ENCODE data around the gene SSTR3.
"Not testable (repeated sequence)": the region's sequence is repeated elsewhere in the genome, so short reads cannot be mapped to it uniquely, and the experiment has no call there.

The SSTR3 gene

DNA sequence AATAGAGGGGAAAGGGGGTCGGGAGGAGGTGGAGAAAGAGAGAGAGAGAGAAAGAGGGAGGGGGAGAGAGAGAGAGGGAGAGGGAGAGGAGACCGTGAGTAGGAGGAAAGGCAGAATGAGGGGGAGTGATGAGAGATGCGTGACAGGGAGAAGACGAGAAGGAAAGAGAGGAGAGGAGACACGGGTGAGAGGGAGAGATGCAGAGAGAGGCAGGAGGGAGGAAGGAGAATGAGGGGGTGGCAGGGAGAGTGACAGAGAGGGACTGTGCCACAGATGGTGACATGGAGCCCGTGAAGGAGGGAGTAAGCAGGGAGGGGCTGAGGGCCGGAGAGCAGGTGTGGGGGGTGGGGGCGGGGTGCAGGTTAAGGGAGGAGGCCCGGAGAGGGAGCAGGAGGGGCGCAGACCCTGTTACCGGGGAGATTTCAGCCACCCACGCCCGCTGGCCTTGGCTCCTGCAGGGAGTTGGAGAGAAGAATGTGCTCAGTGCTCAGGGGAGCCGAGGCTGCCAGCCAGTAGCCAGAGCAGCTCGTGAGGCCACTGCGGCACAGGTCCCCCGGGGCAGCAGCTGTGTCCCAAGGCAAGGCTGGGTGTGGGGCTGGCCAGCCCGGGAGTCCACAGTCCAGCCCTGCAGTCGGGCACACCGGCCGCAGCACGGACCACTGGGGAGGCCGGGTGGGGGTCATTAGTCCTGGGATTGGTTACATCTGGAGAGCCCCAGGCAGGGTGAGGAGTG, at the start of gene SSTR3:
TSS of gene SSTR3 (minus strand) at position 304 of the 733 bp plus-strand sequence. CDS start 4,674 bp downstream, outside the sequence.
- peak in 14 of 58 donors; percentile 20 to 74 (median 50) for DNase-seq

DNA sequence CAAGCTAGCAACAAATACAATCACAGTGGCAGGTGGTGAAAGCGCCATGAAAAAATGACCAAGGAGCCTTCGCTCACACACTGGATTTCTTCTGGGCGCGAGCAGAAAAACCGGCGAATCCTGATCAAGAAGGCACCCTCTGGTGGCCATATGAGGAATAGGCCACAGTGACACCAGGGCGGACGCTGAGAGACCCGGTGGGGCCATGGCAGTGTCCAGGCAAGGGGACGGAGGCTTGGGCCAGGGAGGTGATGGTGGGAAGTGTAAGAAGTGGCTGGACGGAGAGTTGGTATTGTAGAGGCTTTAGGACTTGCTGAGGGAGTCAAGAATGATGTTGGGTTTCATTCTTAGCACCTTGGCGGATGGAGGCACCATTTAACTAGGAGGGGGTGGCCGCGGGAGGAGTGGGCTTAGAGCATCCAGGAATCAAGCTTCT, 48.6 kb upstream of the SSTR3 start:
- DNase-seq = peak in 8 of 58 donors; percentile 3 to 39 (median 14)

DNA sequence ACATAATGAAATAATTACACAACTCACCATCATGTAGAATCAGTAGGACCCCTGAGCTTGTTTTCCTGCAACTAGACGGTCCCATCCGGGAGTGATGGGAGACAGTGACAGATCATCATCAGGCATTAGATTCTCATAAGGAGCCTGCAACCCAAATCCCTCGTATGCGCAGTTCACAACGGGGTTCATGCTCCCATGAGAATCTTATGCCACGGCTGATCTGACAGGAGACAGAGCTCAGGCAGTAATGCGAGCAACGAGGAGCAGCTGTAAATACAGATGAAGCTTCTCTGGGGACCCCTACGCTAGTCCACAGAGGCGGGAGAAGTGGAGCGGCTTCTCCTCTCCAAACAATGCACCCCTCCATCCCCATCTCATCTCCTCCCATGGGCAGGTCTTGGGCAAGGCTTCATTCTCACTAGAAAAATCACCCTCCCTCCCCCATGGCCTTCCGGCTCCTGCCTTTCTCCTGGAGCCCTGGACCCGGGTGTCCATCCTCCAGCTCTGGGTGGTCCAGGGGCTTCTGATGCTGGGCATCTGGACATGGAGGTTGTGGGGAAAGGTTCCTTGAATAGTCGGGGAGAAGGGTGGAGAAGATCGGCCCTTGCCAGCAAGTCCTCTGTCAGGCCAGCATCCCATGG, 48.0 kb upstream of the SSTR3 start:
- no peak for DNase-seq

DNA sequence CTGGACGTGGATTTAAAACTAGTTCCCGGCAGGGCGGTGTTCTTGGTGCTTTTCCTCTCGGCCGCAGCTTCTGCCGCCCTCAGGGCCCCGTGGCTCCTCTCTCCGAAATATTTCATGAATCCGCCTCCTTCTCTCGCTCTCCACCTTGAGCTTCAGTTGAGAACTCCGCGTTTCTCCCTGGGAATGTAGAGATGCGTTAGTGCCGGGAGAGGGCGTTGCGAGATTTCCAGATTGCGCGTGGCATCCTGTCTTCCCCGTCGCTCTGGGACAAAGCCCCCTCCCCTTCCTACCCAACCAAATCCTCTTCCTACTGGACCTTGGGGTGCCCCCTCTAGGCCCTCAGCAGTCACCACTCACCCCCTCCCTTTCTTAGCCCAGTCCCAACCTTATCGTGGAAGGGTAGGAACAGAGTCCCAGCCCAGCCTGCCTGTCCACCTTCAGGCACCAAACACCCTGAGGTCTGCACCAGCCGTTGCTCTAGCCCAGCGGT, 47.3 kb upstream of the SSTR3 start:
- peak in 9 of 58 donors; percentile 7 to 37 (median 16) for DNase-seq

DNA sequence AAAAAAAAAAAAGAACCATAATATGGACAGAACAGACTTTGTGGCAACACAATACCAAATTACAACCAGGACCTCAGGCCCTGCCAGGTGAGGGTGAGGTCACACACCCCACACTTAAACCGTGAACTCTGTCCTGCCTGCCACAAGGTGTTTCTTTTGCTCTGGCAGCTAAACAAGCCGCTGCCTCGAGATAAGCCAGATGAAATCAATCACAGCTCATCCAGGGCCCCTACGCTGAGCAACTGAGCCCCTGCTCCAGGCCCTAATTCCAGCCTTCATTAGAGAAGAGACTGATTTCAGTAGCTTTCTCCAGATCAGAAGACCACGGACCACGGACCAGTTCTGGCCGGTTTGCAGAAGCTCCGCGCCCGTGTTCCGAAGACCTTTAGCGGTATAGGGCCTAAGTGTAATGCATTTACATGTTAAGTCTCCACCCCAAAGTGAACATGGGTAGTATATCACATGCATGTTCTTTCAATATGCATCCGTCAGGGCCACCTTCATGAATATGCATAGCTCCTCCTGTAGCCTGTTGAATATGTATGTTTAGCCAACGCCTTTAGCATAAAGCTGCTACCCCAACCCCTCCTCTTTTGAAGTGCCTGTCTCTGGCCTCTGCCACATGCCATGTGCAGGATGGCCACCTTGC, 46.6 kb upstream of the SSTR3 start:
- DNase-seq = no peak

DNA sequence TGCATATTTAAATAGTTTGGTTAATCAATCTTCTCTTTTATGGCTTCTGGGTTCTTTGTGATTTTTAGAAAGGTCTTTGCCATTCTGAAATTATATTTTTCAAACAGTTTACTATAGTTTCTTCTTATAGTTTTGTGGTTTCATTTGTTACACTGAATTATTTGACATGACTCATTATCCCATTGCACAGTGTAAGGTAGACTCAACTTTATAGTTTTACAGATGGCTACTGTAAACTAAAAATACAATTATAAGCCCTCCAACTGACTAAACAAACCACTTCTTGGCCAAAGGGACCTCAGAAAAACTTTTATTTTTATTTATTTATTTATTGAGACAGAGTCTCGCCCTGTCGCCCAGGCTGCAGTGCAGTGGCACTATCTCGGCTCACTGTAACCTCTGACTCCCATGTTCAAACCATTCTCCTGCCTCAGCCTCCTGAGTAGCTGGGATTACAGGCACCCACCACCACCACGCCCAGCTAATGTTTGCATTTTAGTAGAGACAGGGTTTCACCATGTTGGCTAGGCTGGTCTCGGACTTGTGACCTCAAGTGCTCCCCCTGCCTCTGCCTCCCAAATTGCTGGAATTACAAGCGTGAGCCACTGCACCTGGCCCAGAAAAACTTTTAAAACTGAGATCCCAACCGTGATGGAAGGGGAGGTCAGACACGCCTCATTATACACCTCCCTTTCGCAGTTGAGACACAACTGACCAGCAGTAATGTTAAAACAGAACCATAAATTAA, 45.9 kb upstream of the SSTR3 start:
- DNase-seq = no peak

DNA sequence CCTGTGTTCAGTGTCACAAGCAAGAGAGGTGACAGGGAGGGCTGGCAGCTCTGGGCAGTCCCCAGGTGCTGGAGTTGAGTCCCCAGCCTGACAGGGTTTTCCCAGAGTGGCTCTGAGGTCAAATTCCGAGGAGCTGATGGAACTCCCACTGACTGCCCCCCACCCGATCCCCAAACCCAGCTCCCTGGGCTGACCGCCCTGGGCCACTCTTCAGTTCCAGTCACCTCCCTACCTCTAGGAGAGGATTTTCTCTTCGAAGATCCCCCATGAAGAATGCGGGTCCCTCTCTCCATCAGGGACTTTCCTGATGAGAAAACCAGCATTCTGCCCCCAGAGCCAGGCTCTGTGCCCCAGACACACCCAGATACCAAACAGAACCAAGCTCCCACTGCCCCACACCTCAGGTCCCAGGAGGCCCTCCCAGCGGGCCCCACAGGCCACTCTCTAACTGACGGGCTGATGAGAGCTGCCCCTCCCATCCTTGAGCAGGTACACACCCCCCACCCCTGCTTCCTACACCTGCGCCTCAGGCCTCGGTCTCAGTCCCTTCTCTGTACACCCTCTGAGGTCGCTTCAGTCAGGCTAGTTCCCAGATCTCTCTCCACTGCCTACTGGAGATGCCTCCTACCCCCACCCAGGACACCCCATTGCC, 43.9 kb upstream of the SSTR3 start:
- DNase-seq = no peak

DNA sequence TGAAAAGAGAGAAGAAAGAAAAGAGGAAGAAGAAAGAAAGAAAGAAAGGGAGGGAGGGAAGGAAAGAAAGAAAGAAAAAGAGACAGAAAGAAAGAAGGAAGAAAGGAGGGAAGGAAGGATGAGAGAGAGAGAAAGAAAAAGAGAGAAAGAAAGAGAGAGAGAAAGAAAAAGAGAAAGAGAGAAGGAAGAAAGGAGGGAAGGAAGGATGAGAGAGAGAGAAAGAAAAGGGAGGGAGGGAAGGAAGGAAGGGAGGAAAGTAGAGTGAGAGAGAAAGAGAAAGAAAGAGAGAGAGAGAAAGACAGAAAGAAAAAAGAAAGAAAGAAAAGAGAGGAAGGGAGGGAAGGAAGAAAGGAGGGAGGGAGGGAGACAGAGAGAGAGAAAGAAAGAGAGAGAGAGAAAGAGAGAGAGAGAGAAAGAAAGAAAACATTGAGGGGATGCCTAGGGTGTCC, 43.3 kb upstream of the SSTR3 start:
- no peak for DNase-seq

DNA sequence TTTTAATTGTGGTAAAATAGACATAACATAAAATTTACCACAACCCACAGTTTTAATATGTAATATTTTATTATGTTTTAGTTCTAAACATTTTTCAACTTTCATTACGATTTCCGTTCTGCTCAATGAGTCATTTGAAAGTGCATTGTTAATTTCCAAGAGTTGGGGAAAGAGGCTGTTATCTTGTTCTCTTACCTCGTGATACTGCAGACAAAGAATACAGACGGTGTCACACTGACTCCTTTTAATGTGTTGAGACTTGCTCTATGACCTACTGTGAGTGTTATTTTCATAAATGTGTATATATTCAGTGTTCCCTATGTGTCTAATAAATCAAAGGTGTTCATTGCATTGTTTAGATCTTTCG, 42.6 kb upstream of the SSTR3 start:
- DNase-seq = no peak

DNA sequence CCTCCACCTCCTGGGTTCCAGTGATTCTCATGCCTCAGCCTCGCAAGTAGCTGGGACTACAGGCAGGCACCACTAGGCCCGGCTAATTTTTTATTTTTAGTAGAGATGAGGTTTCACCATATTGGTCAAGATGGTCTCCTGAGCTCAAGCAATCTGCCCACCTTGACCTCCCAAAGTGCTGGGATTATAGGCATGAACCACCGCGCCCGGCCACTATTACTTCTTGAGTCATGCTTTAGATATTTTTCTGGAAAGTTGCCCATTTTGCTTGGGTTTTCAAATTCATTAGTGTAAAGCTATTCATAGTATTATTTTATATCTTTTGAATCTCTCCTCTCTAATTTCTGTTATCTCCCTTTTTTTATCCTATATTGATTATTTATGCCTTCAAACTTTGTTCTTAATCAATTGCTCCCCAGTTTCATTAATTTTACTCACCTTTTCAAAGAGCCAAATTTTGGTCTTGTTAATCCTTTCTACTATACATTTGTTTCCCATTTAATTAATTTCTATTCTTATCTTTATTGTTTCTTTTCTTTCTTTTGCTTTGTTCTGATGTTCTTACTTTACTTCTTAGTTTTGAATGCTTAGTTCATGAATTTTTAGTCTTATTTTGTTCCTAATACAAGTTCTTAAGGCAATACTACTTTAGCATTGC, 42.1 kb upstream of the SSTR3 start:
- DNase-seq = no peak

DNA sequence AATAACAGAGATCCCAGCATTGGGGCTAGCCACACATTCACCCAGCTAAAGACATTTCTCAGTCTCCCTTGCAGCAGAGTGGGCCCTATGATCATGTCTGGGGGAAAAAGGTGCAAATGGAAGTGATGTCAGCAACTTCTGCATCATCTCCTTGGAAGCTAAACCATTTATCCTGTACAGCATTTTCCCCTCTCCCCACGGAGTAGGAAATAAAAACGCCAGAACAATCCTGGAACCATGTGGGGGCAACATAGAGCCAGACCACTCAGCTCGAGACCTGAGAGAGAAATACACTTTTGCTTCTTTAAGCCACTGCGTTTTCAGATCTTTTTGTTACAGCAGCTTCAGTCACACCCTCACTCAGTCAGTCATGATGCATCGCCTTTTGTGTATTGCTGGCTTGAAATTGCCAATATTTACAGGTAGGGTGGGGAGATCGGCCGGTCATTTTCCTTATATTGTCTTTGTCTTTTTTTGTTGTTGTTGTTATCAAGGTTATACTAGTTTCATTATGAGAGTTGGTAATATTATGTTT, 40.9 kb upstream of the SSTR3 start:
- no peak for DNase-seq

DNA sequence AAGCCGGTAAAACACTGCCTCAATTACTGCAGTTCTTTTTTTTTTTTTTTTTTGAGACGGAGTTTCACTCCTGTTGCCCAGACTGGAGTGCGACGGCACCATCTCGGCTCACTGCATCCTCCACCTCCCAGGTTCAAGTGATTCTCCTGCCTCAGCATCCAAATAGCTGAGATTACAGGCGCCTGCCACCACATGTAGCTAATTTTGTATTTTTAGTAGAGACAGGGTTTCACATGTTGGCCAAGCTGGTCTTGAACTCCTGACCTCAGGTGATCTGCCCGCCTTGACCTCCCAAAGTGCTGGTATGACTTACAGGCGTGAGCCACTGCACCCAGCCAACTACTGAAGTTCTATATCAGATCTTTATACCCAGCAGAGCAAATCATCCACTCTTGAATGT, 39.6 kb upstream of the SSTR3 start:
- not testable (repeated sequence) for DNase-seq

DNA sequence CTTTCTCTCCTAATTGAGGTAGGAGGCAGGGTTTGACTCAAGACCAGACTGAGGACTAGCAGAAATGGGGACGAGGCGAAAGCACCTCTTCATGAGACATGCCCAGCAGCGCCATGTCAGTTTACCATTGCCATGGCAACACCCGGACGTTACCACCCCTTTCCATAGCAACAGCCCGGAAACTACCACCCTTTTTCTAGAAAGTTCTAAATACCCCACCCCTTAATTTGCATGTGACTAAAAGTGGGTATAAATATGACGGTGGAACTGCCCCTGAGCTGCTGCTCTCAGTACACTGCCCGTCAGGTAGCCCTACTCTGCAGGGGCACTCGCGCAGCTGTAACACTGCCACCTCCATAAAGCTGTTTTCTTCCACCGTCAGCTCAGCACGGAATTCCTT, 37.7 kb upstream of the SSTR3 start:
- DNase-seq = no peak

DNA sequence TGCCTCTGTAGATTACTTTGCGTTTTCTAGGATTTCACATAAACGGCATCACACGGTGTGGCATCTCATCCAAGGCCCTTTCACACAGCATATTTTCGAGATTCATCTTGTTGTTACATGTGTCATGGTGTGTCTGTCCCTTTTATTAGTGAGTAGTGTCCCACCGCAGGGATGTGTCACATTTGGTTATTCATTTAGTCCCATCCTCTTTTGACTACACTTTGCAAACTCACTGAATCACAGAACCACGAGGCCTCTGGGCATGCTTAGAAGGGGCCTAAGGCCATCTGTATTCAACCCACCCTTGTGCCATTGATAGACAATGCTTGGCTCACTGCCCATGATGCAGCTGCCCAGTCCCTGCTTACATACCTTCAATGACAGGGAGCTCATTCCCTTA, 36.0 kb upstream of the SSTR3 start:
- DNase-seq = no peak

DNA sequence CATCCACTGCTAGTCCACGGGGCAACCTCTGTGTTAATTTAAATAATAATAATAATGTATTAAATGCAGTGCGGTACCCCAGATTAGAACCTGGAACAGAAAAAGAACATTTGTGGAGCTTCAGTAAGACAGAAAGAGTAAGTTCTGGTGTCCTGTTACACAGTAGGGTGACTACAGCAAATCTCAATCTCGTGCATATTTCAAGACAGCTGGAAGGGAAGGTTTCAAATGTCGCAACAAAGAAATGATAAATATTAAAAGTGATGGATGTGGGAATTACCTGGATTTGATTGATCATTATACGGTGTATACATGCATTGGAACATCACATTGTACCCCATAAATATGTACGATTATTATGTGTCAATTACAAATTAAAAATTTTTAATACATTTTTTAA, 33.5 kb upstream of the SSTR3 start:
- DNase-seq = no peak

DNA sequence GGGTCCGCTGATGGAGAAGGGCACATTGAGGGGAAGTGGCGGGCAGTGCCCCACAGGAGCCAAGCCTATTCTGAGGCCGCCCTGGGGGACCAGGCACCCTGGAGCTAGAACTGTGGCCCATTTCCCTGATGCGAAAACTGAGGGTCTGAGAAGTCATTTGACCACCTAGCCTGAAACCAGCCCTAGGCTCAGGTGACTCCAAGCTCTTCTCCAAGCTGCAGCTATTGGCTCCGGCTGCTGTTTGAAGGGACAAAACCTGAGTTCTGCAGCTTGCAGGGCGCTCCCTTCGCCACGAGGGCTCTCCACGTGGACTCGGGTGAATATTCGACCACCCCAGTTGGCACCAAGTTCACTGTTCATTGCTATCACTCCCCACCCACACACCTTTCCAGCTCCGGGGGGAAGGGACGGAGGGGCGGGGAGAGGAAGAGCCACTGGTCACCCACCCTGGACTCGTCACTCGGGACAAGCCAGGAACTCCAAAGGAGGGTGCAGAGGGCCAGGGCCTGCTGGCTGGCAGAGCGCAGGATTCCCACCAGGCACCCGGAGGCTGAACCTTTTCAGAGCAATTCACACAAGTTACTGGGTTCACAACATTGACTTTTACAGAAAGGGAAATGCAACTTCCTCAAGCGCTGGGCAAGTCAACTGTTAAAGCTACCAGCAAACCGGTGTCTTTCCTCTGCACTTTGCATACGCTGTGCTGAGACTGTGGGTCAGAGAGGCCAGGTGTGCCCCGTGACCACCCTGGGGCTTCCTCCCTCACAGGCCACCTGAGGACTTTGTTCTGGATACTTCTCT, 32.8 kb upstream of the SSTR3 start:
- no peak for DNase-seq

DNA sequence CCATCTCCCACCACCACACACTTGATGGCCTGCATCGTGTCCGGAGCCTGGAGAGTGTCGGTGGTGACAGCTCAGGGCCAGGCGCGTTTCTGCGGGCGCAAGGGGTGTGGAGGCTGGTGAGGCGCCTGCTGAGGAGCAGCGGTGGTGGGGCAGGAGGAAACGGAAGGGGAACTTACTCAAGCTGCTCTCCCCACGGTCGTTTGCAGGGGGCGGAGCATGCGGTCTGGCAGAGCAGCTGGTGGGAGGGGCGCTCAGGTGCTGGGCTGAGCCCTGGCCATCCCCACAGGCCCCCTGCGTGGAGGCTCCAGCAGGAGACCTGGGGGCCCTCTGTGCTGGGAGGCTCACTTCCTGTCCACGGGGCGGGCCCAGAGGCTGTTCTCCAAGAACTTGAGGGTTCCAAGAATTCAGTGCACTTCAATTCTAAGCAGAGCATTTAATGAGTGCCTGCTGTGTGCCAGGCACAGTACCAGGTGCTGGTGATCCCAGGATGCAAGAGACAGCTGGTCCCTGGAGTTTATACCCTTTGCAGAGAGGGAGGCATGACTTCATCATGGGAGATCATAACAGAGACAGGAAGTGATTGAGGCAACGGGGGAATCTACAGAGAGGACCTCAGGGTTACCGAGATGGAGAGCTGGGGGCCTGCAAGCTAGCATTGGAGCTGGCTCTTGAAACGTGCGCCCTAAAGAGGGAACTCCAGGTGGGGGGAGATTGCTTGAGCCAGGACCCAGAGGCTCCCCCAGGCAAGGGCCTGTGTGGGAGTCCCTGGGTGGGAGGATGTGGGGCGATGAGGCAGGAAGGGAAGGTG, 32.0 kb upstream of the SSTR3 start, which contains the start of gene RAC2:
TSS of gene RAC2 (minus strand) at position 156 of the 808 bp plus-strand sequence. CDS start at position 35, 121 bp downstream.
- DNase-seq = peak in 13 of 58 donors; percentile 8 to 27 (median 18)
